ENCODE data around the gene RAB29. TPM values are rescaled to one million over a fixed set of nuclear protein-coding genes. Genes with fewer than 3 reads are reported as not detected.

The RAB29 gene
- total RNA-seq, 4 donors from 2014 or later: 1.1 to 13.9 (median 10.2) TPM

GRCh38 chr1:205739348-205740160 is 35.7 kb downstream of the RAB29 start:
- 61 to 71% methylated on average over 5 of the region's 5 CpGs for WGBS, 2 donors (ENCODE audit: low coverage in 1 of 2)
- Histone ChIP-seq H3K27me3 (no peaks in the 10 kb centered on the region), H3K4me3 (no peak overlapping the region), H3K9me3 (no peaks in the 10 kb centered on the region), H3K4me1 (peaks cover 4 to 45% (median 13%) of the 10 kb centered on the region in 4 donors), H3K27ac (no peak overlapping the region), H3K36me3 (no peaks in the 10 kb centered on the region)
- TF ChIP-seq POLR2AphosphoS5 (IDR thresholded peaks at IDR 0.05) (no peak), CTCF (IDR thresholded peaks at IDR 0.05) (no peak), POLR2A (IDR thresholded peaks at IDR 0.05) (no peak), EP300 (IDR thresholded peaks at IDR 0.05; ENCODE audit: low read depth) (no peak)
- DNase-seq: no peak
- intact Hi-C loops (cut with DNase I; ENCODE audit: low total_unique reads): no loop called here
- in situ Hi-C loops (cut with MboI; ENCODE audit: low pct_ligation_motif_present in 1 of 4, low pct_unique_long_range_greater_than_20kb in 1 of 4, low sequenced_read_pairs in 3 of 4): no loop called here

GRCh38 chr1:205735218-205735617 is 40.1 kb downstream of the RAB29 start:
- no peak for TF ChIP-seq POLR2A (IDR thresholded peaks at IDR 0.05)
- TF ChIP-seq CTCF (IDR thresholded peaks at IDR 0.05): no peak
- no peak for TF ChIP-seq EP300 (IDR thresholded peaks at IDR 0.05; ENCODE audit: low read depth)
- TF ChIP-seq POLR2AphosphoS5 (IDR thresholded peaks at IDR 0.05): no peak
- Histone ChIP-seq H3K4me1 (peaks cover 0 to 40% (median 9%) of the 10 kb centered on the region in 4 donors), H3K27me3 (no peaks in the 10 kb centered on the region), H3K9me3 (no peaks in the 10 kb centered on the region), H3K27ac (no peak overlapping the region), H3K4me3 (no peak overlapping the region), H3K36me3 (no peaks in the 10 kb centered on the region)
- in situ Hi-C loops (cut with MboI; ENCODE audit: low pct_ligation_motif_present in 1 of 4, low pct_unique_long_range_greater_than_20kb in 1 of 4, low sequenced_read_pairs in 3 of 4) (no loop called here), intact Hi-C loops (cut with DNase I; ENCODE audit: low total_unique reads) (no loop called here)
- no peak for DNase-seq
- WGBS, 2 donors (ENCODE audit: low coverage in 1 of 2): 80 to 100% methylated on average over 1 of the region's 1 CpG

DNA sequence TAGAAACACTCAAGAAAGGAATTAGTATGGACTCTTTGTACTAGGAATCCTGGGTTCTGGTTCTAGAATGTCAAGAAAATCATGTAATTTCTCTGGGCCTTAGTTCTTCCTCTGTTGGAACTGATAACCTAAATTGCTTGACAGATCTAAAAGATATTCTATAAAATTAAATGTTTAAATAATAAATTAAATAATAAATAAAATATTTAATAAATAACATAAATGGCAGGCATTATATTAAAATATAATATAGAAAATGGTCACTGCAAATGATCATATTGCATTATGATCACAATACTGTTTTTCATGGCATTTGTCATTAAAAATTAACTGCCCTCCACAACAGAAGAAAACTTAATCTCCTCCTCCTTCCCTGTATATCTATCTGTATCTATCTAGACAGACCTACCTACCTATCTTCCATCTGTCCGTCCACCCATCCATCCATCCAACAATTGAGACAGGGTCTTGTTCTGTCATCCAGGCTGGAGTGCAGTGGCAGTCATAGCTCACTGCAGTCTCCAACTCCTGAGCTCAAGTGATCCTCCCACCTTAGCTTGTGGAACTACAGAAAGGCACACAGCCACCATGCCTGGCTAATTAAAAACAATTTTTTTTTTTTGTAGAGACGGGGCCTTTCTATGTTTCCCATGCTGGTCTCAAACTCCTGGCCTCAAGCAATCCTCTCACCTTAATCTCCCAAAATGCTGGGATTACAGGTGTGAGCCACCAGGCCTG is 41.7 kb downstream of the RAB29 start:
- 83 to 98% methylated on average over 1 to 2 of the region's 2 CpGs for WGBS, 2 donors (ENCODE audit: low coverage in 1 of 2)
- no peak for TF ChIP-seq POLR2AphosphoS5 (IDR thresholded peaks at IDR 0.05)
- TF ChIP-seq CTCF (IDR thresholded peaks at IDR 0.05): no peak
- TF ChIP-seq EP300 (IDR thresholded peaks at IDR 0.05; ENCODE audit: low read depth): no peak
- no peak for TF ChIP-seq POLR2A (IDR thresholded peaks at IDR 0.05)
- Histone ChIP-seq H3K9me3 (no peaks in the 10 kb centered on the region), H3K4me3 (no peak overlapping the region), H3K4me1 (peaks cover 0 to 26% (median 2%) of the 10 kb centered on the region in 4 donors), H3K27ac (no peak overlapping the region), H3K27me3 (no peaks in the 10 kb centered on the region), H3K36me3 (peaks cover 0 to 7% (median 2%) of the 10 kb centered on the region in 4 donors)
- intact Hi-C loops (cut with DNase I; ENCODE audit: low total_unique reads) (no loop called here), in situ Hi-C loops (cut with MboI; ENCODE audit: low pct_ligation_motif_present in 1 of 4, low pct_unique_long_range_greater_than_20kb in 1 of 4, low sequenced_read_pairs in 3 of 4) (no loop called here)
- no peak for DNase-seq

- intact Hi-C loops (cut with DNase I; ENCODE audit: low total_unique reads): no loop called here
- TF ChIP-seq POLR2A (IDR thresholded peaks at IDR 0.05): no peak
- TF ChIP-seq EP300 (IDR thresholded peaks at IDR 0.05; ENCODE audit: low read depth): no peak
- no peak for TF ChIP-seq POLR2AphosphoS5 (IDR thresholded peaks at IDR 0.05)
- no peak for TF ChIP-seq CTCF (IDR thresholded peaks at IDR 0.05)
- no peak for DNase-seq
Measured at GRCh38 chr1:205729945-205730610, 45.2 kb downstream of the RAB29 start.

More at GRCh38 chr1:205729945-205730610, 45.2 kb downstream of the RAB29 start:
- no peak overlapping the region for H3K4me3 ChIP-seq
- in situ Hi-C loops (cut with MboI; ENCODE audit: low pct_ligation_motif_present in 1 of 4, low pct_unique_long_range_greater_than_20kb in 1 of 4, low sequenced_read_pairs in 3 of 4): no loop called here
- H3K27ac ChIP-seq: no peak overlapping the region
- H3K36me3 ChIP-seq: peaks cover 0 to 22% (median 5%) of the 10 kb centered on the region in 4 donors
- 80 to 92% methylated on average over 1 to 9 of the region's 9 CpGs for WGBS, 2 donors (ENCODE audit: low coverage in 1 of 2)
- H3K9me3 ChIP-seq: no peaks in the 10 kb centered on the region
- no peaks in the 10 kb centered on the region for H3K27me3 ChIP-seq
- peaks cover 0 to 21% (median 2%) of the 10 kb centered on the region in 4 donors for H3K4me1 ChIP-seq
